NOMO-1 (cell line): Measurements from ENCODE around the gene BRD7.

ENCODE experiments used
- DNase-seq, 2 experiments: peaks; one replicate each; lab custom pipeline; 2025; ENCODE audit not compliant: unreplicated experiment in 2 of 2; lab: John Stamatoyannopoulos, UW

Gene BRD7

DNA sequence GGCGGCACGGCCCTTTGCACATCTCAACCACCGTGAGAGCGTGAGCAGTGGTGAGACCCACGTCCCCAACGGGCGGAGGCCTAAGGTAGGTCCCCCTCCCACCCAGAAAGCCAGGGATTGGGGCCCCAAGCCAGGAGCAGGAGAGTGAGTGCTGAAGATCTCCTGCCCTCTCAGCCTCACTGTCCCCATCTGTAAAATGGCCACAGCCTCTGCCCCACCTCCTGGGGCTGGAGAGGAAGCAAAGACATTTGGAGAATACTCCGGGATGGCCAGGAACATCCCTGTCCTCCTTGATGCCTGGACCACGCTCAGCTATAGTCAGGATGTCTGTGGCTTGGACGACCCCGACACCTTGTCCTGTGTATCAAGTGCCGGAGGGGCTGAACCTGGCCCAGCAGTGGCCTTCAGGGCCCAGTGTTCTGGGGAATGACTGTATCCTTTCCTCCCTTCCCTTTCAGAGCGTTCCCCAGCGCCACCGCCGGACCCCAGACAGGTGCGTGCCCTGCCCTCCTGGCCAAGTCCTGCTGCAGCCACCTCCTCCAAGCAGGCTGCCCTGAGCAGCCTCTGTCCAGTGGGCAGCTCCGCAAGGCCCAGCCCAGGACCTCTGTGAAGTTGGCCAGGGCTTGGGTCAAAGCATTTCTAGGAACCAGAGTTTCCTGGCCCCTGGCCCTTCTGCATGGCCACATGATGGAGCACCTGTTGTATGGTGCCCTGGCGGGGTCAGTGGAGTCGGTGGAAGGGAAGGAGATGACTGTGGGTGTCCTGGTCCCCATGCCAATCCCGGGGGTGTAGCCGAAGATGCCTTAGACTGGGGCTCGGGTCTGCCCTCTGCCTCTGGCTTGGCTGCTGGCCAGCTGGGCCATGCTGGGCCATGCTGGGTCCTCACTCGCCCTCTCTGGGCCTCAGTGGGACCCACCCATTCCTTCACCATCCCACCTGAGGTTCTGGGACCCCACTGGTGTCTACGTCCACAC is 64.0 kb downstream of the BRD7 start:
- DNase-seq: no peak

DNA sequence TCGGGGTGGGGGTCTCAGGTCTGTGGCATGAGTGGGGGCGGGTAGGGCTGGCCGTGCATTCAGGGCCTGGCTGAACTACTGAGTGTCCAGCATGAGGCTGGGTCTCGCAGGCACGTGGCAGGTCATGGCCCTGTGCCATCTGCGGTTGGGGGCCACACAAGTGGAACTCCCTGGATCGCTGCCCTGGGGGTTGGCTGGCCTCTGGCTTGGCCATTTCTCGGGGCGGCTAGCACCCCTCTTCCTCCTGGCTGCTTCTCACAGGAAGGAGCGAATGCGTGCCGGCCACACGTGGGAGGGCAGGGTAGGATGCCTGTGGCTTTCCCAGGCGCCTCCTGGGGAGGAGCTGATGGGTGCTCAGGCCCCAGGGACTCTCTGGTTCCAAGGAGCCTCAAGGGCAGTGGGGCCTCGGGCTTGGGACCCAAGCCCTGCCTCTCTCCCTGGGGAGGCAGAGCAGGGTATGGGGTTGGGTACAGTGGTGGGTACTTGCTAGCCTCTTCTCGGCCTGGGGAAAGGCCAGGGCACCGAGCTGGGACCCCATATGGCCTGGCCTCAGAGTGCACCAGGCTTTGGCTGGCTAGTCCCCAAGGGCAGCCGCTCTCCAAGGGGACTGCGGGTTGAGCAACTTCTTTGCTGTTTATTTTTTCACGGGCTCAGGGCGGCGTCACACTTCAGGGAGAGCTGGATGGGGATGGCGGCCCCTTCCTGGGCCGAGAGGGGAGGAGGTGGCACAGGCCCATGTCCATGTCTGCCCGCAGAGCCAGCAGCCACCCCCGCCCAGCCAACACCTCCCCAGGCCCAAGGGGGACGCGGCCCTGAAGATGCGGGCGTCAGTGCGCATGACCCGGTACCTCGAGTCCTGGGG is 65.0 kb downstream of the BRD7 start:
- no peak for DNase-seq

DNA sequence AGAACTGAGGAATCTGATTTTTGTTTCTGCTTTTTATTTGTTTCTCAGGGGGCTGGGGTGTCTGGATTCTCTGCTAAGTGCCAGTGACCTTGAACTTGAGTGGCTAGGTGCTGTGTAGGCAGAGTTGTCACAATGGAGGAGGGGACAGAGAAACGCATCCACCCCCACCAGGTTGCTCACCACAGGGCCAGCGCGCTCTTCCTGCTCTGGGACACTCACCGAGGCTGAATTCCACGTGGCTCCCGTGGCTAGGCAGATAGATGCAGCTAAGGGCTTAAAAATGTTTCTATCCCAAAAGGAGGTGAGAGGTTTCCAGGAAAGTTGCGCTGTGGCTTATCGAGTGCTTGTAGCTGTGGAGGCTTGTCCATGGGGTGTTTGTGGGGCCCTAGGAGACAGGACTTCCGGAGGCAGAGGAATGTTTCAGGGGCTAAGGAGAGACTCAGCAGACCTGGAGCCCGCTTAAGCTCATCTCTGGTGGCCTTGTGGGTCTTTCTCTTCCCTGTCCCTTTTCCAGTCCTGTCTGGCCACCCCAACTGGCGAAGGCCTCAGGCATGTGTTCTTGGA is 65.7 kb downstream of the BRD7 start:
- no peak for DNase-seq

DNA sequence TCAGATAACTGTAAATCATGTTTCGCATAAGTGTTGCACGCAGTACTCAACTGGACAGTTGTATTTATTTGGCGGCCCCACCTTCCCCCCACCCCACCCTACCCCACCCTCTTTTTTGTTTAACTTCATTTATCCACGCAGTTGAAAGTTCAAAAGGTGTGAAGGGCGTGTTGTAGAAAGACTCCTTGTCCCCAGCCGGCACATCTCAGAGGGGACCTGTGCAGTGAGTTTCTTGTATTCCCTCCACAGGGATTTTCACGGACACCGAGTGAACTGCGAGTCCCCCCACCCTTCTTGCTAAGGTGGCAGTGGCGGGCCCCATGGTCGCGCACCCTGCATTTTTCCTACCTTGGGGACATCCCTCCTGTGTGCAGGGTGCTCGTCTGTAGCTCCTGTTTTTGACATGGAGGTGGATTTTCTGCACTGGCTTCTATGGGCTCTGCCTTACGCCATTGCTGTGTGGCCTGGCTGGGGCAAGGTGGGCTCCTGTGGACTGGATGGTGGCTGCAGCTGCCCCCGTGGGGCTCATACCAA is 66.2 kb downstream of the BRD7 start:
- DNase-seq: no peak

DNA sequence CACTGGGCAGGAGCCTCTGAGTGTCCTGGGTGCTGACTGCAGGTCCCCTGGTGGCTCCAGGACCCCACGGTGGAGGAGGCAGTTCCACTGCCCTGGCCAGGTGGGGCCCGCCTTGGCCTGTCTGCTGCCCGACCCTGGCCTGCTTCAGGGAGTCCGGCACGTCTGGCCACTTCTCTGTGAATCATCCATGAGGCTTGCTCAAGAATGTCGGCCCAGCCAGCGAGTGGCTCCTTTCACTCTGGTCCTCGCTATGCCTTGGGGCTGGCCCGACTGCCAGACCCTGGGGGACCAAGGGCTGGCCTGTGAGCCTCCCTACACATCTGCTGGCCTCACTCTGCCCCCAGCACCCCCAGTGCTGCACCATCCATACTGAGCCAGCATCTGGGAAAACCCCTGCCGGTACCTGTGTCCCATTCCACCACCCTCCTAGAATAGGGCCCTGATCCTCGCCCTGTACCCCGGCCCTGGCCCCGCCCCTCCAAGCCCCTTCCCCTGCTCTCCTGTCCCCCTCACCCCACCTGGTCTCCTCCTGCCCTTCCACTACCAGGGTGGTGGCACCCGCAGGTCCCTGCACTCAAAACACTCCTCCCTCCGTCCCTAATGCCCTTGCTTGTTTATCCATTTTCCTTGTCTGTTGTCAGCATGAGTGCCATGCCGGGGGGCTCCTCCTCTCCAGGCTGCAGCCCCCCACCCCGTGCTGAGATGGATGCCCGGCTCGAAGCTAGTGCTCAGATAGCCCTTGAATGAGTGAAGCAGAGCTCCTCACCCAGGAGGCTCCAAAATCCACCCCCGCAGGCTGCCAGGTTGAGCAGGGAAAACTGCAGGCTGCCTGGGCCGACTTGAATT is 66.9 kb downstream of the BRD7 start:
- DNase-seq: no peak

DNA sequence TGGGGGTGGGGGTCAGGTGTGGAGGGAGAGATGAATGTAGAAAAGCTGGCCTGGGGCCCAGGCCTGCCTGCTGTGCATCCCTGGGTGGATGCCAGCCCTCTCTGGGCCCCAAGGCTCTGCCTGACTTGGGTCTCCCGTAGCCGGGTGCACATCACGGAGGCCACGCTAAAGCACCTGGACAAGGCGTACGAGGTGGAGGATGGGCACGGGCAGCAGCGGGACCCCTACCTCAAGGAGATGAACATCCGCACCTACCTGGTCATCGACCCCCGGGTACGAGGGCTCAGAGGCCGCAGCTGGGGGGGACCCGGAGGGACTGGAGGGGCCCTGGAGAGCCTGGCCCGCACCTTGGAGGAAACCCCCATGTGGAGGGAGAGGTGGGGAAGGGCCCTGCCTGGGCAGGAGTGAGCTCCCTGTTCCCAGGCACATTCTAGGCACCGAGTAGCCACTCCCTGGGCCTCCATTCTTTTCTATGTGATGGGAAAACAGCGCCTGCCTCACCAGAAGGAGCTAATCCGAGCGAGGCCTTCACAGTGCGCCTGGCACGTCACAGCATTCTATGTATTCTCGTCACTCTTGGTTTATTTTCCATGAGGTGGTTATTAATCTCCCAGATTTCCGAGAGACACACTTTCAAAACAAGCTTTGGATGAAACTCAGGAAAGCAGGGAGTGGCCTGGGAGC is 67.7 kb downstream of the BRD7 start:
- no peak for DNase-seq

DNA sequence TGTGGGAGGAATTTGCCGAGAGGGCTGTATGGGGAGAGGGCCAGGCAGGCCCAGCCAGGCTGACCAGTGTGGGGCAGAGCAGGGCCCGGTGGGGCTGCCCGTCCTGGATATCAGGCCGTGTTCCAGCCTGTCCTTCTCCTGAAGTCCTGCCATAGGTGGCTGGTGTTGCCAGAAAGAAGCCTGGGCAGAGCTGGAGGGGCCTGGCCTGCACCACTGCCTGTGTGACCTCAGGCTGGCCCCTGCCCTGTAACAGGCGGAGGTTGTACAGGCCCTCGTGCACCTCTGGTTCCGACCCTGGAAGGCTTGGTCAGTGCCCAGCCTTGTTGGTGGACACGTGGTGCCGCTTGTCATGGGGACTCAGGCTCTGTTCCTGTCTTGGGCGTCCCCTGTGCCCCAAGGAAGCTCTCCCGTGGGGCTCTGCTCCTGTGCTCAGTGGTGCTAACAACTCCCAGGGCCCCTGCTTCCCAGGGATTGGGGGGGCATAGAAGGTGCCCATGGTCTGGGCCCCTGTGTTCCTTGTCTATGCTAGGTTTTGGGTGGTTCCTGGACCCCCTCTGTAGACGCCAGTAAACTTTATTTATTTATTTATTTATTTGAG is 69.2 kb downstream of the BRD7 start:
- DNase-seq: no peak

DNA sequence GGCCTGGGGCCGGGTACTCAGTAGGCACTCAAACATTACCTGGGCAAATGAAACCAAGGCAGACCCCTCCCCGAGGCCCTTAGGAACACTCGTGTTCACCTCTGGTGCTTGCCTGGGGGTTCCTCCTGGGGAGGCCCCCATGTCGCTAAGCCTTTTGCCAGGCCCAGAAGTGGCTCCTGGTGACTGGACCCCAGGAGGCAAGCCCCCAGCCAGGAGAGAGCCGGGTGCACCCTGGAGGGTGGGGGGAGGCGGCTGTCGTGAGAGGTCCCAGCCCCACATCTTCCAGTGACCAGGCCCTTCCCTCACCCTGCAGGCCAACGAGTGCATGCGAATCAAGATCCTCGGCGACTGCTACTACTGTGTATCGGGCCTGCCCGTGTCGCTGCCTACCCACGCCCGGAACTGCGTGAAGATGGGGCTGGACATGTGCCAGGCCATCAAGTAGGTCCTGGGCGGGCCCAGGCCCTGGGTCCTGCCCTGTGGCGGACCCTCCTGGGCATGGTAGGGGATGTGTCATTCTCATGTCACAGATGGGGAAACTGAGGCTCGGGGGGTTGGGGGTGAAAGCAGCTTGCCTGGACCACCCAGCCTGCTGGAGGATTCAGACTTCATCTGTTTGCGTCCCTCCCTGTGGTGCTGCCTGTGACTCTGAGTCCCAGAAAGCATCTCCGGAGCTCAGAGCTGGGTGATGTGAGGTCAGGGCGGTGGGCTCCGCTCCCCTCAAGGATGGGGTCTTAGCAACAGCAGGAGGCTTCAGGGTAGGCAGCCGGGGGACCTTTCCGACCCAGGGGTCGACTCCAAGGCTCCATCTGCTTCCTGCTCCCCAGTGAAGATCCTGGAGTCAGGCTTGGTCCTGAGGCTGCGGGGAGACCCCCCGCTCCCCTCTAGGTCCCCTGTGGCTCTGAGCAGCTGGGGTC is 69.9 kb downstream of the BRD7 start:
- no peak for DNase-seq

DNA sequence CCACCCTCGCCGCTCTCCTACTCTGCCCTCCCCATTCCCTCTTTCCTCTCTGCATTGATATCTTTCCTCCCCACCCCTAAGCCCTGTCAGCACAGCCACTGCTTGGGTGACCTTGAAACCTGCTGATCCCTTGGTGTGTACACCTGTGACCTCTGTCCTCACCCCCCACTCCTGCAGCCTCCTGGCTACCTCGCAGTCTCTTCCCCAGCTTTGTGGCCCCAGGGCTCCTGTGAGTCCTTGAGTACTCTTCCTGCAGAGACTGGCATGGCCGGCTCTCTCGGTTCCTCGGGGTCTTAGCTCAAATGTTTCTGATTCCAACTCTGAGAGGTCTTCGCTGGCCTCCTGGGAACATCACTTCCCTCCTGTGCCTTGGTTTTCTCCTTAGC is 70.7 kb downstream of the BRD7 start:
- DNase-seq: no peak

DNA sequence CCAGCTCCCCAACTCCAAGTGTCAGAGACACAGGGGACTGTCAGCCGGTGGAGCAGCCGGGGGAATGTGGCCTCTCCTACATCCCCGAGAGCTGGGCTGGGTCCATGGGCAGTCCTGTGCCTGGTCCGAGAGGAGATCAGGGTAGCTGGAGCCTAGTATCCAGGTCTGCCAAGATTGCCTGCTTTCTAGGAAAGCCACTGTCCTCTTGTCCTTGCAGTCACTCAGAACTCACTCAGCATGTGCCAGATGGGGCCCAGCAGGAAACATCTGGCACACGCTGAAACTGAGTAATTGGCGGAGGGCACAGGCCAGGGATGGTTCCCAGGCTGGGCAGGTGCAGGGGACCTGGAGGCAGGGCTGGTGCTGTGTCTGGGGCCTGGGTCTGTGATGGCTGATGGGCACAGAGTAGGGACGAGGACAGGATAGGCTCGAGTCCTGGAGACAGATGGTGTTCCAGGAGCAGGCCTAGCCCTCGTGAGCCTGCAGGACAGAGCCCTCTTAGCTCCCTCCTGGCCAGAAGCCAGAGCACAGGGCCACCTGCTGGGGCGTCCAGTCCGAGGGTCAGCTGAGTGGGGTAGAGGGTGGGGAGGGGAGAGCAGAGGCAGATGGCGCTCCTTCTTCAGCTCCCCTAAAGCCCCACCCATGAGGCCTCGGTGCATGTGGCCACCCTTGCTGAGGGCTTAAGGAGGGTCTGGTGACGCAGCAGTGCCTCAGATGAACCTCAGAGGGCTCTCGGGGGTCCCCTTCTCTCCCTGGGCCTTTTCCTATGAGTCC is 71.3 kb downstream of the BRD7 start:
- DNase-seq: no peak

DNA sequence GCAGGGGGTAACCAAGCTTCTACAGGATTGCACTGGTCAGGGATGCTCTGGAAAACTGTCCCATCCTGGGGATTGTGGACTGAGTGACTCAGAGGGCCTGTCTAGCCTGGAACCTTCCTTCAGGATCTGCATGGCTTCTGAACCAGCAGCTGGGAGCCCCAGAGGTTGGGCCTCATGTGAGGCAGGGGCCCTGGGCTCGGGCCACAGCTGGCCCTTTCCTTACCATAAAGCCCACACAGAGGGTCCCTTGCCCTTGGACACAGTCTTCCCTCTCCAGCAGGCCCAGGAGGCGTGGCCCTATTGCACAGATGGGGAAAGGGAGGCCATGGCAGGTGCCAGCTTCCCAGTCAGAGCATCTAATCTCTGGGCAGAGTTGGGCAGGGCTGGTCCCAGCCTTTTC is 72.0 kb downstream of the BRD7 start:
- no peak for DNase-seq

DNA sequence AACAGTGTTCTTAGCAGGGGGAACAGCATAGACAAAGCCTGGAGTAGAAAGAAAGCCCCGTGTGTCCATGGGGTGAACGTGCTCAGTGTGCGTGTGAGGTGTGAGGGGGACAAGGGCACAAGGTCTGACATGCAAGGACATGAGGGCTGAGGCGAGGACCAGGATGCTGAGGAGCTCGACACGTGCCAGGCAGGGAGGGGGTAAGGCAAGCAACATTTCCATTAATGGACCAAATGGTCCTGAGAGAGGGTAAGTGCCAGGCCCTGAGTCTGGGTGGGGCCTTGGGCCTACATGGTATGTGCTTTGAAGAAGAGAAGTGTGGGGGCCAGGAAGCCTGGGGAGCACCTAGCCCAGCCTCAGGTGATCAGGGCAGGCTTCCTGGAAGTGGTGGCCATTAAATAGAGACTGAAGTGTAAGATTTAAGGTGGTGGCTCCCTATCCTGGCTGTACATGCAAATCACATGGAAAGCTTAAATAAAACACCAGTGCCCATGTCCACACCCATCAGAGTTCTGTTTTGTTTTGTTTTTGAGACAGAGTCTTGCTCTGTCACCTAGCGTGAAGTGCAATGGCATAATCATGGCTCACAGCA is 73.2 kb downstream of the BRD7 start:
- no peak for DNase-seq

DNA sequence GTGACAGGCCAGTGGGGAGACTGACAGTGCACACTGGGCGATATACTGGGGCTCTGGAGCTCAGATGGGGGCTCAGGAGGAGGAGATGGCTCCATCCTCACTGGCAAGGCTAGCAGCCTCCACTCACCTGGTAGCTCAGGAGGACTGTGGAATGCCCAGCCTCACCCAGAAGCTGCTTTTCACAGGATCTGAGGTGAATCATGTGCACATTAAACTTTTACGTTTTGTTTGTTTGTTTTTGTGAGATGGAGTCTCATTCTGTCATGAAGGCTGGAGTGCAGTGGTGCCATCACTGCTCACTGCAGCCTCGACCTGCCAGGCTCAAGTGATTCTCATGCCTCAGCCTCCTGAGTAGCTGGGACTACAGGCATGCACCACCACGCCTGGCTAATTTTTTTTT is 73.8 kb downstream of the BRD7 start:
- no peak for DNase-seq

DNA sequence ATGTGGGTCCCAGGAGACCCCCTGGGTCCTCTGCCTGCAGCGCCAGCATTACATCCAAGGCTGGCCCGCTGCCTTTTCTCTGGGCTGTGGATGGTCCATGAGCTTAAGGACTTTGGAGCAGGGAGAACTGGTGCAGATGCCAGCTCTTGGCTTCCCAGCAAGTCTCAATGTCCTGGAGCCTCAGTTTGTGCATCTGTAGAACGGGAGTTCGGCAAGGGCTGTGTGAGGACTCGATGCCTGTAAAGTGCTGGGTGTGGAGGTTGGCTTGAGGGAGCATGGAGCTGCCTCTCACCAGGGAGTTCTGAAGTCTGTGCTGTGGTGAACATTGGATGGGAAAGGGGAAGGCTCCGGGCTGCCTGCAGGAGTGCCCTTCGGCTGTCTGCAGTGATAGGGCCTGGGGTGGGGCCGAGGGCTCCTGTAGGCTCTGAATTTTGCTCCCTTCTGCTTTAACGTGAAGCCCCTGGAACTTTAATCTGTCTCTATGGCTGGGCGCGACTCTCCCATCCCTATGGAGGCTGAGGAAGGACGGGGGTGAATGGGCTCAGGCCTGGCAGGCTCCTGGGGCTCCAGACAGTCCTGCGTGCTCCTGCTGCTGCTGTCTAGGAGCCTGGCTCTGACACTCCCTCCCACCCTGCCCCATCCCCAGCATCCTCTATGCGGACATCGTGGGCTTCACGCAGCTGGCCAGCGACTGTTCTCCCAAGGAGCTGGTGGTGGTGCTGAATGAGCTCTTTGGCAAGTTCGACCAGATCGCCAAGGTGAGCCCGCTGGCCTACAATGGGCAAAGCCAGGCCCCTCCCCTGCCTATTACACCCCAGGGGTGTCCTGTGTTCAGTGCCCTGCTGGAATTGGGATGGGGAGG is 74.6 kb downstream of the BRD7 start:
- DNase-seq: no peak

DNA sequence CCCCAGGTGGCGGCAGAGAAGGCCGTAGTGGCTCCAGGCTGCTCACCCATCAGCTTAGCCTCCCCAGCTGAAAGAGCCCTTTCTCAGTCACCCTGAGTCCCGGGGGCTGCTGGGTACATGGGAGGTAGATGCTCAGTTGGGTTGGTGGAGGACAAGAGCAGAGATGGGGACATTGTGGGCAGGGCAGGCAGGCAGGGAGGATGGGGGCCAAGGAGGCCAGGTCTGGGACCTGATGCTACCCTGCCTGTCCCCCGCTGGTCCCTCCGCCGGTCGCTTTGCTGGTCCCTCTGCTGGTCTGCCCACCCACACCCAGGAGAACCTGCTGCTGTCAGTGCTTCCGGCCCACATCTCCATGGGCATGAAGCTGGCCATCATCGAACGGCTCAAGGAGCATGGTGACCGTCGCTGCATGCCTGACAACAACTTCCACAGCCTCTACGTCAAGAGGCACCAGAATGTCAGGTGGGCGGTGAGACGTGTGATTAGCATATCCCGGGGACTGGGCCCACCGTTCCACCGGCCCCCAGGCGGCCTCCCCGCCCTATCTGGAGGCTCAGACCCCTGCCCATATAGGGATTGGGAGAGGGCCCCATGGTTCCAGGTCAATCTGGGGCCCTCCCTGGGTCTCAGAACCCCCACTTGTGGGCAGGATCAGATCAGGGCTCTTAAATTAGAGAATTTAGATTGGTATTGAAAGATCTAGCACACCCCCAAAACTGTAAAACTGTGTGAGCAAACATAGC is 75.6 kb downstream of the BRD7 start:
- no peak for DNase-seq

DNA sequence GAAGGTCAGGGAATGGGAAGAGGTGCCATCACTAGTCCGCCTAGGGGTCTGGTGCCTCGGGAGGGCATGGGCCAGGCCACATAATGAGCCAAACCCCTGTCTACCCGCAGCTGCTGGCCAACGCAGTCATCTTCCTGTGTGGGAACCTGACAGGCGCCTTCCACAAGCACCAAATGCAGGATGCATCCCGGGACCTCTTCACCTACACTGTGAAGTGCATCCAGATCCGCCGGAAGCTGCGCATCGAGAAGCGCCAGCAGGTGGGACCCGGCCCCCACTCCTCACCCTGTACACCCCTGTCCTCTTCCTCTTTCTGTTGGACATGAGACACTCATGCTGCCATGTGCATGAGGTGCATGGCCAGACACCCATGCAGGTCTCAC is 76.2 kb downstream of the BRD7 start:
- no peak for DNase-seq
